ENCODE measurements around the gene LRIG2. TPM values are rescaled to one million over a fixed set of nuclear protein-coding genes. Genes with fewer than 3 reads are reported as not detected.

Gene LRIG2
- total and polyA plus RNA-seq, 9 of the 15 experiments (the other 6 are each of a cell fraction or from before 2014, with no cell fraction given): 1.8 to 28.1 (median 11.5) TPM

GRCh38 chr1:113140588-113141446, 67.8 kb downstream of the LRIG2 start (continued):
- TF ChIP-seq MAZ (CRISPR knock-in tag; conservative IDR thresholded peaks at IDR 0.05 in 1 of 2, IDR thresholded peaks at IDR 0.05 in 1 of 2) (0 out of 4 replicates have a peak, but pooled peaks of 1 of the 2 experiments have one; percentile 35), YBX1 (IDR thresholded peaks at IDR 0.05) (no peak), ZNF699 (CRISPR knock-in tag; IDR thresholded peaks at IDR 0.05; ENCODE audit: insufficient replicate concordance) (no peak), ZNF232 (CRISPR knock-in tag; IDR thresholded peaks at IDR 0.05) (no peak), MEF2D (tag; conservative IDR thresholded peaks at IDR 0.05; ENCODE audit: low read depth) (peak; percentile 40; the same call in 1 of the 2 replicates), ZFX (CRISPR knock-in tag; IDR thresholded peaks at IDR 0.05) (peak; percentile 43; the same call in 1 of the 2 replicates), BDP1 (IDR thresholded peaks at IDR 0.05; ENCODE audit: insufficient read depth, insufficient read length) (no peak), BCOR (IDR thresholded peaks at IDR 0.05) (peak; percentile 56; the same call in 1 of the 2 replicates), SRSF1 (IDR thresholded peaks at IDR 0.05; ENCODE audit: low read depth, low read length) (no peak), NBN (IDR thresholded peaks at IDR 0.05; ENCODE audit: low read depth) (peak; percentile 34; the same call in 1 of the 2 replicates), CBX8 (IDR thresholded peaks at IDR 0.05; ENCODE audit: borderline replicate concordance, extremely low read depth, low read depth, low read length, poor library complexity, severe bottlenecking) (no peak), THAP12 (CRISPR knock-in tag; IDR thresholded peaks at IDR 0.05) (peak; percentile 42; the same call in 1 of the 2 replicates), TRIM24 (IDR thresholded peaks at IDR 0.05) (peak; percentile 28 to 36; a peak in 3 of 4 replicates), ZNF23 (CRISPR knock-in tag; IDR thresholded peaks at IDR 0.05) (no peak), SREBF2 (CRISPR knock-in tag; IDR thresholded peaks at IDR 0.05) (no peak), CC2D1A (IDR thresholded peaks at IDR 0.05) (peak; percentile 61; the same call in 1 of the 2 replicates), ZNF561 (CRISPR knock-in tag; conservative IDR thresholded peaks at IDR 0.05) (no peak), TBP (optimal IDR thresholded peaks at IDR 0.05; ENCODE audit: low read depth, low read length) (no peak), XRCC4 (IDR thresholded peaks at IDR 0.05; ENCODE audit: extremely low read depth, insufficient read depth, insufficient read length) (no peak), RNF219 (CRISPR knock-in tag; IDR thresholded peaks at IDR 0.05) (no peak)
- TF ChIP-seq, protein P1, sequence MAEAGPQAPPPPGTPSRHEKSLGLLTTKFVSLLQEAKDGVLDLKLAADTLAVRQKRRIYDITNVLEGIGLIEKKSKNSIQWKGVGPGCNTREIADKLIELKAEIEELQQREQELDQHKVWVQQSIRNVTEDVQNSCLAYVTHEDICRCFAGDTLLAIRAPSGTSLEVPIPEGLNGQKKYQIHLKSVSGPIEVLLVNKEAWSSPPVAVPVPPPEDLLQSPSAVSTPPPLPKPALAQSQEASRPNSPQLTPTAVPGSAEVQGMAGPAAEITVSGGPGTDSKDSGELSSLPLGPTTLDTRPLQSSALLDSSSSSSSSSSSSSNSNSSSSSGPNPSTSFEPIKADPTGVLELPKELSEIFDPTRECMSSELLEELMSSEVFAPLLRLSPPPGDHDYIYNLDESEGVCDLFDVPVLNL (CRISPR knock-in tag; IDR thresholded peaks at IDR 0.05; ENCODE audit: low read depth): no peak
- TF ChIP-seq, protein P2, sequence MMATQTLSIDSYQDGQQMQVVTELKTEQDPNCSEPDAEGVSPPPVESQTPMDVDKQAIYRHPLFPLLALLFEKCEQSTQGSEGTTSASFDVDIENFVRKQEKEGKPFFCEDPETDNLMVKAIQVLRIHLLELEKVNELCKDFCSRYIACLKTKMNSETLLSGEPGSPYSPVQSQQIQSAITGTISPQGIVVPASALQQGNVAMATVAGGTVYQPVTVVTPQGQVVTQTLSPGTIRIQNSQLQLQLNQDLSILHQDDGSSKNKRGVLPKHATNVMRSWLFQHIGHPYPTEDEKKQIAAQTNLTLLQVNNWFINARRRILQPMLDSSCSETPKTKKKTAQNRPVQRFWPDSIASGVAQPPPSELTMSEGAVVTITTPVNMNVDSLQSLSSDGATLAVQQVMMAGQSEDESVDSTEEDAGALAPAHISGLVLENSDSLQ (IDR thresholded peaks at IDR 0.05): peak; percentile 42; the same call in 1 of the 2 replicates
